ENCODE measurements around the gene SLX4.

Gene SLX4

GRCh38 chr16:3583303-3584038 lies 27.9 kb downstream of the SLX4 start:
- in situ Hi-C loops (cut with MboI; ENCODE audit: low sequenced_read_pairs) = no loop called here

- in situ Hi-C loops (cut with MboI; ENCODE audit: low sequenced_read_pairs) = no loop called here
Measured at GRCh38 chr16:3582276-3583165, 28.9 kb downstream of the SLX4 start.

GRCh38 chr16:3581392-3581791 lies 30.0 kb downstream of the SLX4 start:
- in situ Hi-C loops (cut with MboI; ENCODE audit: low sequenced_read_pairs) = no loop called here

GRCh38 chr16:3580686-3581085 lies 30.7 kb downstream of the SLX4 start:
- in situ Hi-C loops (cut with MboI; ENCODE audit: low sequenced_read_pairs) = no loop called here

GRCh38 chr16:3580251-3580651 lies 31.2 kb downstream of the SLX4 start:
- in situ Hi-C loops (cut with MboI; ENCODE audit: low sequenced_read_pairs) = no loop called here

GRCh38 chr16:3579776-3580175 lies 31.6 kb downstream of the SLX4 start:
- in situ Hi-C loops (cut with MboI; ENCODE audit: low sequenced_read_pairs) = no loop called here

- in situ Hi-C loops (cut with MboI; ENCODE audit: low sequenced_read_pairs) = no loop called here
Measured at GRCh38 chr16:3578610-3579551, 32.5 kb downstream of the SLX4 start.

- in situ Hi-C loops (cut with MboI; ENCODE audit: low sequenced_read_pairs) = no loop called here
Measured at GRCh38 chr16:3578121-3578520, 33.3 kb downstream of the SLX4 start.

- in situ Hi-C loops (cut with MboI; ENCODE audit: low sequenced_read_pairs) = no loop called here
Measured at GRCh38 chr16:3577302-3577752, 34.1 kb downstream of the SLX4 start, which contains the start of gene NLRC3. TSS of gene NLRC3 (minus strand) at chr16:3577403. CDS start at chr16:3565036, 12,367 bp downstream.

- in situ Hi-C loops (cut with MboI; ENCODE audit: low sequenced_read_pairs) = no loop called here
Measured at GRCh38 chr16:3576211-3576610, 35.2 kb downstream of the SLX4 start.

GRCh38 chr16:3575491-3575890 lies 35.9 kb downstream of the SLX4 start:
- in situ Hi-C loops (cut with MboI; ENCODE audit: low sequenced_read_pairs) = no loop called here

GRCh38 chr16:3574195-3574594 lies 37.2 kb downstream of the SLX4 start:
- in situ Hi-C loops (cut with MboI; ENCODE audit: low sequenced_read_pairs) = no loop called here

GRCh38 chr16:3573146-3573815 lies 38.1 kb downstream of the SLX4 start:
- in situ Hi-C loops (cut with MboI; ENCODE audit: low sequenced_read_pairs) = no loop called here

GRCh38 chr16:3570420-3571062 lies 40.9 kb downstream of the SLX4 start:
- in situ Hi-C loops (cut with MboI; ENCODE audit: low sequenced_read_pairs) = no loop called here

- in situ Hi-C loops (cut with MboI; ENCODE audit: low sequenced_read_pairs) = no loop called here
Measured at GRCh38 chr16:3569851-3570250, 41.6 kb downstream of the SLX4 start.

GRCh38 chr16:3566990-3567389 lies 44.4 kb downstream of the SLX4 start:
- in situ Hi-C loops (cut with MboI; ENCODE audit: low sequenced_read_pairs) = no loop called here

GRCh38 chr16:3564889-3565141 lies 46.6 kb downstream of the SLX4 start:
- in situ Hi-C loops (cut with MboI; ENCODE audit: low sequenced_read_pairs) = no loop called here

- in situ Hi-C loops (cut with MboI; ENCODE audit: low sequenced_read_pairs) = no loop called here
Measured at GRCh38 chr16:3564130-3564888, 47.1 kb downstream of the SLX4 start.

GRCh38 chr16:3562914-3563480 lies 48.4 kb downstream of the SLX4 start:
- in situ Hi-C loops (cut with MboI; ENCODE audit: low sequenced_read_pairs) = no loop called here
